ENCODE measurements around the gene MPHOSPH6. TPM values are rescaled to one million over a fixed set of nuclear protein-coding genes. Genes with fewer than 3 reads are reported as not detected.

MPHOSPH6 gene
- total and polyA plus RNA-seq, 2 of the 4 experiments (the other 2 are of a cell fraction) = 5.4 to 15.5 TPM

GRCh38 chr16:82124651-82125050, 45.4 kb downstream of the MPHOSPH6 start:
- Histone ChIP-seq H3K4me1 (ENCODE audit: control insufficient read depth, insufficient read depth, low read length) (no peaks in the 10 kb centered on the region), H3K23ac (ENCODE audit: low read depth, low read length) (no peak overlapping the region), H3K4me3 (ENCODE audit: insufficient read depth, low read depth, low read length) (no peak overlapping the region), H4K20me1 (ENCODE audit: insufficient read depth, low read length) (no peaks in the 10 kb centered on the region), H3K27me3 (ENCODE audit: control insufficient read depth, insufficient read depth, low read length) (no peaks in the 10 kb centered on the region), H3K56ac (ENCODE audit: extremely low read depth, insufficient read depth, low read length) (no peak overlapping the region), H2BK5ac (ENCODE audit: low read depth, low read length, poor library complexity, severe bottlenecking) (no peak overlapping the region), H3K4ac (ENCODE audit: low read depth, low read length) (no peak overlapping the region), H3K79me1 (ENCODE audit: low read depth in 1 of 2, low read length in 2 of 2) (no peaks in the 10 kb centered on the region), H3K14ac (replicated peaks; ENCODE audit: low read depth, low read length) (no peak overlapping the region), H2BK120ac (ENCODE audit: low read depth, low read length) (no peak overlapping the region), H4K91ac (ENCODE audit: insufficient read depth, low read depth, low read length) (no peak overlapping the region), H4K5ac (ENCODE audit: low read depth, low read length) (no peak overlapping the region), H2AFZ (replicated peaks; ENCODE audit: low read length, poor library complexity) (no peak overlapping the region), H3K9me1 (ENCODE audit: insufficient read depth, low read length) (no peaks in the 10 kb centered on the region), H2BK15ac (ENCODE audit: low read depth, low read length) (no peak overlapping the region), H2AK5ac (ENCODE audit: low read depth, low read length) (no peak overlapping the region), H3K18ac (ENCODE audit: low read depth, low read length) (no peak overlapping the region), H3K4me2 (ENCODE audit: low read depth, low read length) (no peak overlapping the region), H4K8ac (ENCODE audit: low read depth in 2 of 2, low read length in 2 of 2) (no peak overlapping the region), H2BK20ac (ENCODE audit: low read depth, low read length) (no peak overlapping the region), H3K36me3 (ENCODE audit: control insufficient read depth, insufficient read depth, low read length) (no peaks in the 10 kb centered on the region), H2AK9ac (replicated peaks; ENCODE audit: low read depth, low read length, poor library complexity) (no peak overlapping the region), H3K27ac (ENCODE audit: insufficient read depth, low read length) (no peak overlapping the region), H3K9ac (ENCODE audit: low read depth, low read length) (no peak overlapping the region), H3K9me3 (ENCODE audit: control insufficient read depth, insufficient read depth, low read length) (no peaks in the 10 kb centered on the region)
- TF ChIP-seq BHLHE40 (IDR thresholded peaks at IDR 0.05; ENCODE audit: low read depth, low read length) (no peak), RFX5 (IDR thresholded peaks at IDR 0.05; ENCODE audit: low read depth, low read length) (no peak), POLR2A (IDR thresholded peaks at IDR 0.05; ENCODE audit: low read depth, low read length) (no peak), USF2 (IDR thresholded peaks at IDR 0.05; ENCODE audit: low read depth, low read length) (no peak), NFE2L2 (IDR thresholded peaks at IDR 0.05; ENCODE audit: low read depth, low read length) (no peak), CTCF (conservative IDR thresholded peaks at IDR 0.05; ENCODE audit: low read depth, low read length) (no peak), MXI1 (IDR thresholded peaks at IDR 0.05; ENCODE audit: borderline replicate concordance, low read depth, low read length) (no peak), CHD1 (IDR thresholded peaks at IDR 0.05; ENCODE audit: low read depth, low read length) (no peak), RAD21 (IDR thresholded peaks at IDR 0.05; ENCODE audit: low read length) (no peak), ELK1 (IDR thresholded peaks at IDR 0.05; ENCODE audit: borderline replicate concordance, low read depth, low read length) (no peak), MAFK (IDR thresholded peaks at IDR 0.05; ENCODE audit: low read depth, low read length) (no peak), MAZ (IDR thresholded peaks at IDR 0.05; ENCODE audit: borderline replicate concordance, low read depth, low read length) (no peak), SMC3 (IDR thresholded peaks at IDR 0.05; ENCODE audit: low read depth, low read length) (no peak)
- in situ Hi-C loops (cut with MboI; ENCODE audit: low sequenced_read_pairs) = no loop called here
- ChIA-PET POLR2A (ENCODE audit: unreplicated experiment) (no interaction called here), CTCF (no interaction called here)
- no TSS peak for BruUV-seq (replicated peaks)
- dilution Hi-C loops (cut with HindIII; ENCODE audit: low sequenced_read_pairs, unreplicated experiment) = no loop called here
- ATAC-seq (ENCODE audit: low read depth) (no peak), DNase-seq (no peak)
- intact Hi-C loops (cut with micrococcal nuclease) = no loop called here
- no CpG with 5 or more reads among the region's 3 CpGs for WGBS, 2 experiments (ENCODE audit: extremely low coverage in 2 of 2, insufficient read length in 1 of 2)

Data from IMR-90 (cell line).